ENCODE measurements around the gene NBEA. TPM values are rescaled to one million over a fixed set of nuclear protein-coding genes. Genes with fewer than 3 reads are reported as not detected.

The NBEA gene
- polyA plus RNA-seq, 2 of the 4 experiments (the other 2 are of a cell fraction), result 3.5 to 11.8 TPM

DNA sequence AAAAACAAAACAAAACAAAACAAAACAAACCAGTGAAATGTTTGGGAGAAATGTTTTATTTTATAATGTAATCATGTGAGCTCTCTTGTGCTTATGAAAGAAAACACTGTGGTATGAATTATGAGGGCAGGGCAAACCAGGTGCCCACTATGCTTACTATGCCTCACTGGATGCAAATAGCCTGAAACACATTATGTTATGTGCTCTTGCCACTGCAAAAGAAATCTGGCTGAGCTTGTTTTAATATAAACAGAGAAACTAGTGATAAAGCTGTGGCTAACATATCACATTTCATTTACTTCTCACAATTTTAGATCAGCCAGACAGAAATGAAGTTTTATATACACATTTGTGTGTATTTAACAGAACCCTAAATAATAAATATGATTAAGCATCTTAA, 8.7 kb upstream of the NBEA start:
- ATAC-seq, result no peak

GRCh38 chr13:34933786-34934185, 8.3 kb upstream of the NBEA start:
- TF ChIP-seq SMC3 (IDR thresholded peaks at IDR 0.05) (no peak), HOXB13 (CRISPR knock-in tag; IDR thresholded peaks at IDR 0.05; ENCODE audit: low read depth) (no peak), NR3C1 (IDR thresholded peaks at IDR 0.05) (no peak), HEYL (CRISPR knock-in tag; IDR thresholded peaks at IDR 0.05) (no peak), HOXA7 (CRISPR knock-in tag; IDR thresholded peaks at IDR 0.05) (no peak), TFCP2L1 (CRISPR knock-in tag; IDR thresholded peaks at IDR 0.05) (no peak), FOSL2 (IDR thresholded peaks at IDR 0.05) (no peak), FOSL2 (CRISPR knock-in tag; IDR thresholded peaks at IDR 0.05) (no peak), HDAC2 (IDR thresholded peaks at IDR 0.05) (no peak), EHMT2 (IDR thresholded peaks at IDR 0.05; ENCODE audit: low read depth) (no peak), E2F6 (IDR thresholded peaks at IDR 0.05; ENCODE audit: borderline replicate concordance, low read depth) (no peak), RCOR1 (IDR thresholded peaks at IDR 0.05; ENCODE audit: low read depth, low read length) (no peak), KDM5A (IDR thresholded peaks at IDR 0.05) (no peak)
- TF ChIP-seq, protein P1, sequence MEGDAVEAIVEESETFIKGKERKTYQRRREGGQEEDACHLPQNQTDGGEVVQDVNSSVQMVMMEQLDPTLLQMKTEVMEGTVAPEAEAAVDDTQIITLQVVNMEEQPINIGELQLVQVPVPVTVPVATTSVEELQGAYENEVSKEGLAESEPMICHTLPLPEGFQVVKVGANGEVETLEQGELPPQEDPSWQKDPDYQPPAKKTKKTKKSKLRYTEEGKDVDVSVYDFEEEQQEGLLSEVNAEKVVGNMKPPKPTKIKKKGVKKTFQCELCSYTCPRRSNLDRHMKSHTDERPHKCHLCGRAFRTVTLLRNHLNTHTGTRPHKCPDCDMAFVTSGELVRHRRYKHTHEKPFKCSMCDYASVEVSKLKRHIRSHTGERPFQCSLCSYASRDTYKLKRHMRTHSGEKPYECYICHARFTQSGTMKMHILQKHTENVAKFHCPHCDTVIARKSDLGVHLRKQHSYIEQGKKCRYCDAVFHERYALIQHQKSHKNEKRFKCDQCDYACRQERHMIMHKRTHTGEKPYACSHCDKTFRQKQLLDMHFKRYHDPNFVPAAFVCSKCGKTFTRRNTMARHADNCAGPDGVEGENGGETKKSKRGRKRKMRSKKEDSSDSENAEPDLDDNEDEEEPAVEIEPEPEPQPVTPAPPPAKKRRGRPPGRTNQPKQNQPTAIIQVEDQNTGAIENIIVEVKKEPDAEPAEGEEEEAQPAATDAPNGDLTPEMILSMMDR (IDR thresholded peaks at IDR 0.05), result no peak
- TF ChIP-seq, protein P2, sequence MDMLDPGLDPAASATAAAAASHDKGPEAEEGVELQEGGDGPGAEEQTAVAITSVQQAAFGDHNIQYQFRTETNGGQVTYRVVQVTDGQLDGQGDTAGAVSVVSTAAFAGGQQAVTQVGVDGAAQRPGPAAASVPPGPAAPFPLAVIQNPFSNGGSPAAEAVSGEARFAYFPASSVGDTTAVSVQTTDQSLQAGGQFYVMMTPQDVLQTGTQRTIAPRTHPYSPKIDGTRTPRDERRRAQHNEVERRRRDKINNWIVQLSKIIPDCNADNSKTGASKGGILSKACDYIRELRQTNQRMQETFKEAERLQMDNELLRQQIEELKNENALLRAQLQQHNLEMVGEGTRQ (IDR thresholded peaks at IDR 0.05), result no peak
- CTCF ChIA-PET, result no interaction called here
- Histone ChIP-seq H3K4me1 (0 out of 3 replicates have a peak, but pooled peaks cover 3% of the 10 kb centered on the region), H3K9me3 (no peaks in the 10 kb centered on the region), H3K4me3 (no peak overlapping the region), H3K27ac (no peak overlapping the region), H3K4me2 (no peak overlapping the region)
- POLR2A ChIA-PET, result no interaction called here
- FAIRE-seq (no peak), ATAC-seq (no peak), DNase-seq (ENCODE audit: low read depth in 1 of 2, low spot score in 1 of 2) (no peak)
- WGBS (ENCODE audit: missing lambda C conversion rate), result 95% methylated on average over 2 of the region's 2 CpGs

More for the DNA sequence above, 8.7 kb upstream of the NBEA start:
- POLR2A ChIA-PET, result no interaction called here
- TF ChIP-seq KDM1A (IDR thresholded peaks at IDR 0.05; ENCODE audit: low read depth), result no peak
- TF ChIP-seq NR3C1 (IDR thresholded peaks at IDR 0.05), result no peak
- no peak for TF ChIP-seq BHLHE40 (IDR thresholded peaks at IDR 0.05; ENCODE audit: low read depth, low read length)
- TF ChIP-seq, protein P3, sequence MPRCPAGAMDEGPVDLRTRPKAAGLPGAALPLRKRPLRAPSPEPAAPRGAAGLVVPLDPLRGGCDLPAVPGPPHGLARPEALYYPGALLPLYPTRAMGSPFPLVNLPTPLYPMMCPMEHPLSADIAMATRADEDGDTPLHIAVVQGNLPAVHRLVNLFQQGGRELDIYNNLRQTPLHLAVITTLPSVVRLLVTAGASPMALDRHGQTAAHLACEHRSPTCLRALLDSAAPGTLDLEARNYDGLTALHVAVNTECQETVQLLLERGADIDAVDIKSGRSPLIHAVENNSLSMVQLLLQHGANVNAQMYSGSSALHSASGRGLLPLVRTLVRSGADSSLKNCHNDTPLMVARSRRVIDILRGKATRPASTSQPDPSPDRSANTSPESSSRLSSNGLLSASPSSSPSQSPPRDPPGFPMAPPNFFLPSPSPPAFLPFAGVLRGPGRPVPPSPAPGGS (IDR thresholded peaks at IDR 0.05), result no peak
- no peak for TF ChIP-seq HDAC2 (IDR thresholded peaks at IDR 0.05)
- no peak for TF ChIP-seq MAX (IDR thresholded peaks at IDR 0.05)
- no peak for TF ChIP-seq POLR2A (IDR thresholded peaks at IDR 0.05; ENCODE audit: low read length)
- TF ChIP-seq JUN (IDR thresholded peaks at IDR 0.05), result no peak
- TF ChIP-seq E2F6 (IDR thresholded peaks at IDR 0.05; ENCODE audit: borderline replicate concordance, low read depth), result no peak
- TF ChIP-seq FOSL2 (IDR thresholded peaks at IDR 0.05), result no peak
- no peak for TF ChIP-seq FOSL2 (CRISPR knock-in tag; IDR thresholded peaks at IDR 0.05)
- TF ChIP-seq ELK1 (IDR thresholded peaks at IDR 0.05; ENCODE audit: low read depth, low read length), result no peak
- CTCF ChIA-PET, result interaction anchor here (0.6 kb wide), 1 partner anchor 9 kb away, joined by 3 read pairs; the partner anchor contains the start of gene NBEA
- Histone ChIP-seq H3K9me3 (no peaks in the 10 kb centered on the region), H3K4me1 (0 out of 3 replicates have a peak, but pooled peaks cover 3% of the 10 kb centered on the region), H3K4me3 (no peak overlapping the region), H3K4me2 (no peak overlapping the region), H3K27ac (no peak overlapping the region)
- FAIRE-seq (no peak), DNase-seq (ENCODE audit: low read depth in 1 of 2, low spot score in 1 of 2) (no peak)

Measured in A549 (cell line).